ENCODE results near the gene ADGRE2.
A peak's percentile ranks its signal among the peaks of the same experiment; 100 is the strongest.

ADGRE2 gene

DNA sequence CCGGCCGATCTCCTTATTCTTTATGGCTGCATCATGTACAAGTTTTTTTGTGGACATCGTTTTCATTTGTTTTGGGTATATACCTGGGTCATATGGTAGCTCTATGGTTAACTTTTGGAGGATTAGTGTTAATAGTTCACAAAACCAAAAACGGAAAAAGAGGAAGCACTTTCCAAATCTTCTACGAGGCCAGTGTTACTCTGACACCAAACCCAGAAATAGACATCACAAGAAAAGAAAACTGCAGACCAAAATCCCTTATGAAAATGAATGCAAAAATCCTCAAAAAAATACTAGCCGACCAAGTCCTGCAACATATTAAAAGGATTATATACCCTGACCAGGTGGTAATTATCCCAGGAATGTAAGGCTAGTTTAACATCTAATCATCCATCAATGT lies 29.8 kb downstream of the ADGRE2 start:
- Histone ChIP-seq H3K9ac (no peak overlapping the region), H3K4me3 (no peak overlapping the region), H3K36me3 (peaks cover 0 to 88% (median 86%) of the 10 kb centered on the region in 11 experiments; a peak in 18 of 22 replicates), H4K20me1 (peaks cover 0 to 87% (median 0%) of the 10 kb centered on the region in 11 experiments; a peak in 9 of 22 replicates), H3K4me1 (peaks cover 0 to 19% (median 9%) of the 10 kb centered on the region in 10 experiments; a peak in 15 of 20 replicates), H3K27ac (no peak overlapping the region), H3K27me3 (no peaks in the 10 kb centered on the region), H3K9me3 (replicated peaks in 1 of 11) (peaks cover 0 to 67% (median 28%) of the 10 kb centered on the region in 11 experiments; a peak in 19 of 22 replicates), H3K4me2 (peak overlapping the region in 1 of 11 experiments; percentile 12; a peak in 1 of 22 replicates)
- no peak for TF ChIP-seq Cebpa-rat (IDR thresholded peaks at IDR 0.05)

DNA sequence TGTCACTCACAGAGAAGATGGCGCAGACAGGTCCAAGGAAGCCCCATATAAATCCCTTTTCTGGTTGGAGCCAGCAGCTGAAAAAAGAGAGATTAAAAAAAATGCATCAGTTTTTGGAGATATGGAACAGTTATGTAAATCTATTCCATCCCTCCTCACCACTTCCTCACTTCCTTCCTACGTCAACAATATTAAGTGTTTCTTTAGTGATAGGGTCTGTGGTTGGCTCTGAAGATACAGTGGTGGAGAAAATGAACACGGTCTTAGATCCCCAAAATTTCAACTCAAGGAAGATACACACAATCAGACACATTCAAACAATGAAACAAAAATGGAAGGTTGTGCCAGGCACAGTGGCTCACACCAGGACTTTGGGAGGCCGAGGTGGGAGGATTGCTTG lies 31.5 kb downstream of the ADGRE2 start:
- peaks cover 0 to 88% (median 86%) of the 10 kb centered on the region in 11 experiments; a peak in 18 of 22 replicates for H3K36me3 ChIP-seq
- no peak for TF ChIP-seq Cebpa-rat (IDR thresholded peaks at IDR 0.05)
- H4K20me1 ChIP-seq: peaks cover 0 to 87% (median 0%) of the 10 kb centered on the region in 11 experiments; a peak in 7 of 22 replicates
- H3K9me3 ChIP-seq (replicated peaks in 1 of 11): peaks cover 0 to 75% (median 45%) of the 10 kb centered on the region in 11 experiments; a peak in 19 of 22 replicates
- no peak overlapping the region for H3K9ac ChIP-seq
- H3K4me2 ChIP-seq: peak overlapping the region in 7 of 11 experiments; percentile 4 to 52 (median 19); a peak in 10 of 22 replicates
- no peak overlapping the region for H3K27ac ChIP-seq
- H3K4me1 ChIP-seq: peaks cover 0 to 19% (median 9%) of the 10 kb centered on the region in 10 experiments; a peak in 15 of 20 replicates
- no peak overlapping the region for H3K4me3 ChIP-seq
- H3K27me3 ChIP-seq: no peaks in the 10 kb centered on the region

DNA sequence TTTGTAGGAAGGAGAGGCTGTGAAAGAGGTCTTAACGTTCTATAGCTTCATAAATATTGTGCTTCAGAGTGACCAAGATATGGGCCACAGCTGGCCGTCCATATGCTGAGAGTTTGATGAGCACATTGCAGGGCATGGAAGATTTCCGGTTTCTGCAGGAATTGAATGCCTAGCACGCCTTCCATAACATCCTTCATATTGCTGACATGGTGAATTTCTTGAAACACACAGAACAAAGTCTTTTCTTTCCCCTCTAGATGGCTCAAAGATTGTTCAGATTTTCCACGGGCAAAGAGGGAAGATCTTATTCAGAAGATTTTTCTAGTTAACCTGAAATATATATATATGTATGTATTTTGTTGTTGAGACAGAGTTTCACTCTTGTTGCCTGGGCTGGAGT lies 42.4 kb downstream of the ADGRE2 start:
- no peak overlapping the region for H3K9ac ChIP-seq
- no peak overlapping the region for H3K27ac ChIP-seq
- H3K4me2 ChIP-seq: no peak overlapping the region
- no peaks in the 10 kb centered on the region for H3K27me3 ChIP-seq
- peaks cover 6 to 69% (median 54%) of the 10 kb centered on the region in 11 experiments; a peak in 20 of 22 replicates for H3K9me3 ChIP-seq (replicated peaks in 1 of 11)
- peaks cover 0 to 82% (median 63%) of the 10 kb centered on the region in 11 experiments; a peak in 17 of 22 replicates for H3K36me3 ChIP-seq
- H3K4me1 ChIP-seq: 0 out of 20 replicates have a peak, but pooled peaks cover 0 to 4% (median 0%) of the 10 kb centered on the region in 10 experiments
- TF ChIP-seq Cebpa-rat (IDR thresholded peaks at IDR 0.05): no peak
- H4K20me1 ChIP-seq: peaks cover 0 to 43% (median 0%) of the 10 kb centered on the region in 11 experiments; a peak in 3 of 22 replicates
- no peak overlapping the region for H3K4me3 ChIP-seq

- Histone ChIP-seq H3K9ac (no peak overlapping the region), H4K20me1 (peaks cover 0 to 41% (median 0%) of the 10 kb centered on the region in 11 experiments; a peak in 3 of 22 replicates), H3K9me3 (replicated peaks in 1 of 11) (peaks cover 28 to 82% (median 74%) of the 10 kb centered on the region in 11 experiments), H3K27ac (no peak overlapping the region), H3K4me2 (no peak overlapping the region), H3K36me3 (peaks cover 0 to 61% (median 43%) of the 10 kb centered on the region in 11 experiments; a peak in 17 of 22 replicates), H3K4me3 (no peak overlapping the region), H3K27me3 (no peaks in the 10 kb centered on the region), H3K4me1 (peaks cover 0 to 8% (median 0%) of the 10 kb centered on the region in 10 experiments; a peak in 3 of 20 replicates)
- no peak for TF ChIP-seq Cebpa-rat (IDR thresholded peaks at IDR 0.05)
Observed at GRCh38 chr19:14733574-14733973, 44.8 kb downstream of the ADGRE2 start.

- Histone ChIP-seq H3K4me1 (peaks cover 0 to 8% (median 0%) of the 10 kb centered on the region in 10 experiments; a peak in 3 of 20 replicates), H3K36me3 (peaks cover 0 to 50% (median 34%) of the 10 kb centered on the region in 11 experiments; a peak in 17 of 22 replicates), H3K27me3 (no peaks in the 10 kb centered on the region), H3K4me3 (no peak overlapping the region), H3K9me3 (replicated peaks in 1 of 11) (peaks cover 39 to 93% (median 80%) of the 10 kb centered on the region in 11 experiments), H4K20me1 (peaks cover 0 to 33% (median 0%) of the 10 kb centered on the region in 11 experiments; a peak in 3 of 22 replicates), H3K9ac (no peak overlapping the region), H3K4me2 (no peak overlapping the region), H3K27ac (no peak overlapping the region)
- TF ChIP-seq Cebpa-rat (IDR thresholded peaks at IDR 0.05): no peak
Observed at GRCh38 chr19:14732510-14732909, 45.9 kb downstream of the ADGRE2 start.

- peaks cover 0 to 27% (median 0%) of the 10 kb centered on the region in 11 experiments; a peak in 3 of 22 replicates for H4K20me1 ChIP-seq
- no peak overlapping the region for H3K9ac ChIP-seq
- H3K4me3 ChIP-seq: no peak overlapping the region
- no peak for TF ChIP-seq Cebpa-rat (IDR thresholded peaks at IDR 0.05)
- H3K9me3 ChIP-seq (replicated peaks in 1 of 11): peaks cover 52 to 100% (median 93%) of the 10 kb centered on the region in 11 experiments
- H3K27ac ChIP-seq: no peak overlapping the region
- H3K4me1 ChIP-seq: peaks cover 0 to 8% (median 0%) of the 10 kb centered on the region in 10 experiments; a peak in 3 of 20 replicates
- H3K36me3 ChIP-seq: peaks cover 0 to 44% (median 29%) of the 10 kb centered on the region in 11 experiments; a peak in 17 of 22 replicates
- no peak overlapping the region for H3K4me2 ChIP-seq
- no peaks in the 10 kb centered on the region for H3K27me3 ChIP-seq
Observed at GRCh38 chr19:14731200-14731599, 47.2 kb downstream of the ADGRE2 start.

- Histone ChIP-seq H4K20me1 (peaks cover 0 to 9% (median 0%) of the 10 kb centered on the region in 11 experiments; a peak in 2 of 22 replicates), H3K9ac (no peak overlapping the region), H3K27ac (no peak overlapping the region), H3K4me3 (peak overlapping the region in 4 of 10 experiments; percentile 6 to 24 (median 10); a peak in 5 of 20 replicates), H3K4me2 (no peak overlapping the region), H3K4me1 (peaks cover 0 to 8% (median 0%) of the 10 kb centered on the region in 10 experiments; a peak in 3 of 20 replicates), H3K27me3 (no peaks in the 10 kb centered on the region), H3K9me3 (replicated peaks in 1 of 11) (peaks cover 78 to 100% (median 97%) of the 10 kb centered on the region in 11 experiments), H3K36me3 (peaks cover 7 to 41% (median 20%) of the 10 kb centered on the region in 11 experiments; a peak in 21 of 22 replicates)
- no peak for TF ChIP-seq Cebpa-rat (IDR thresholded peaks at IDR 0.05)
Observed at GRCh38 chr19:14728595-14728994, 49.8 kb downstream of the ADGRE2 start.

DNA sequence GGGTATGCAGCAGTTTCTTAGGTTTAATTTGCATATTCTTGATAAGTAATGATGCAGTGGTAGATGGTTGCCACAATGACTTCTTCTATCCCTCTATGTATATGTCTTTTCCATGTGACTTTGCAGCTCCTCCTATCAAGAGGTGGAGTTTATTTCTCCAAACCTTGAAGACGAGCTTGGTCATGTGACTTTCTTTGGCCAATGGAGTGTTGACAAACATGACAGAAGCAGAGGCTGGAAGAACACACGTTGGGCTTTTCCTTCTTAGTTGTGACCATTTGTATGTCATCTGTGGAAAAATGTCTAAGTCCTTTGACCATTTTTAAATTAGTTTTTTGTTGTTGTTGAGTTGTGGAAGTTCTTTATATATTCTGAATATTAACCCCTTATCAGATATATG lies 56.2 kb downstream of the ADGRE2 start:
- Histone ChIP-seq H3K4me2 (no peak overlapping the region), H3K4me3 (no peak overlapping the region), H3K4me1 (no peaks in the 10 kb centered on the region), H4K20me1 (no peaks in the 10 kb centered on the region), H3K27me3 (peaks cover 0 to 3% (median 0%) of the 10 kb centered on the region in 11 experiments; a peak in 1 of 22 replicates), H3K9ac (no peak overlapping the region), H3K27ac (no peak overlapping the region), H3K9me3 (replicated peaks in 1 of 11) (peaks cover 99 to 100% (median 100%) of the 10 kb centered on the region in 11 experiments), H3K36me3 (peaks cover 63 to 95% (median 76%) of the 10 kb centered on the region in 11 experiments)
- no peak for TF ChIP-seq Cebpa-rat (IDR thresholded peaks at IDR 0.05)

- Histone ChIP-seq H3K9ac (no peak overlapping the region), H3K9me3 (replicated peaks in 1 of 11) (peaks cover 99 to 100% (median 100%) of the 10 kb centered on the region in 11 experiments), H3K27ac (no peak overlapping the region), H3K27me3 (peaks cover 0 to 3% (median 0%) of the 10 kb centered on the region in 11 experiments; a peak in 1 of 22 replicates), H3K4me3 (peak overlapping the region; percentile 17 to 60 (median 42)), H3K4me2 (no peak overlapping the region), H4K20me1 (no peaks in the 10 kb centered on the region), H3K4me1 (no peaks in the 10 kb centered on the region), H3K36me3 (peaks cover 91 to 100% (median 99%) of the 10 kb centered on the region in 11 experiments)
- TF ChIP-seq Cebpa-rat (IDR thresholded peaks at IDR 0.05): no peak
Observed at GRCh38 chr19:14719162-14719561, 59.2 kb downstream of the ADGRE2 start.
